IPS DF 6.9 (cell line): ENCODE data around the gene IGFL1.
"Not testable (repeated sequence)": the region's sequence is repeated elsewhere in the genome, so short reads cannot be mapped to it uniquely, and the experiment has no call there.

Experiments
- DNase-seq: peaks from one replicate; pipeline ENCODE4 v3.0.0-alpha.2; 2013; ENCODE audit warnings: low read depth, low spot score
- H3K27ac ChIP-seq: one replicate; pipeline ENCODE4 v1.5.1; 2013; ENCODE audit warnings: low read length, control low read depth
- H3K27me3 ChIP-seq: 2 replicates; pipeline ENCODE4 v1.6.1; 2013; ENCODE audit warnings: mild to moderate bottlenecking, low read length; ENCODE audit not compliant: control insufficient read depth, insufficient read depth
- H3K36me3 ChIP-seq: 2 replicates; pipeline ENCODE4 v1.6.1; 2013; ENCODE audit warnings: low read length; ENCODE audit not compliant: control insufficient read depth, insufficient read depth
- H3K4me1 ChIP-seq: 2 replicates; pipeline ENCODE4 v1.6.1; 2013; ENCODE audit warnings: low read length; ENCODE audit not compliant: control insufficient read depth, insufficient read depth
- H3K4me3 ChIP-seq: 2 replicates; pipeline ENCODE4 v1.5.1; 2013; ENCODE audit warnings: mild to moderate bottlenecking, low read length
- H3K9me3 ChIP-seq: 2 replicates; pipeline ENCODE4 v1.6.1; 2013; ENCODE audit warnings: low read length, inconsistent platforms; ENCODE audit not compliant: control insufficient read depth, insufficient read depth
- WGBS: extraction: QIAGEN DNeasy Blood & Tissue Kit; methylation state at CpG from one replicate; pipeline ENCODE4 v1.1.7; 2013; ENCODE audit warnings: mixed read lengths, missing lambda C conversion rate; ENCODE audit not compliant: insufficient read length, insufficient coverage; 5-methylcytosine and 5-hydroxymethylcytosine counted together

Gene IGFL1

GRCh38 chr19:46202872-46203860 lies 26.4 kb upstream of the IGFL1 start:
- H3K4me3 ChIP-seq, result no peak overlapping the region
- H3K36me3 ChIP-seq, result no peaks in the 10 kb centered on the region
- no CpG with 5 or more reads among the region's 8 CpGs for WGBS
- no peak overlapping the region for H3K27ac ChIP-seq
- no peaks in the 10 kb centered on the region for H3K4me1 ChIP-seq
- H3K9me3 ChIP-seq, result no peaks in the 10 kb centered on the region
- H3K27me3 ChIP-seq, result no peaks in the 10 kb centered on the region
- no peak for DNase-seq

DNA sequence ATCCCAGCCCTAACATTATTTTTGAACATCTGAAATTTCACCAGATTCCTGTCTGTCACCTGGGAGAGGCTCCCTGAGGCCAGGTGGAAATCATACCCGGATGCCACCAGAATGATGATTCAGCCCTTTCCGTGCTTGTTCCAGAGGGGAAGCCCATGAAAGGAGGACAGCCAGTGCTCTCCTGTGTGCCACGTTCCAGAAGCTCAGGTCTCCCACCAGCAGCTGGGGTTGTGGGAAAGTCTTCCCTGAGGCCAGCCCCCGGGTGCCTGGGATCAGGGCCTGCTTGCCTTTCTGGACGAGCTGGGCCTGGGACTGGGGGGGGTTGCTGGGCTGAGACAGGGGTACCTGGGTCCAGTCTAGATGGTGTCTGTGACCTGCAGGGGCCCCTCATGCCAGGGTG lies 25.5 kb upstream of the IGFL1 start:
- no CpG with 5 or more reads among the region's 5 CpGs for WGBS
- H3K27ac ChIP-seq, result no peak overlapping the region
- no peaks in the 10 kb centered on the region for H3K9me3 ChIP-seq
- no peaks in the 10 kb centered on the region for H3K4me1 ChIP-seq
- H3K36me3 ChIP-seq, result no peaks in the 10 kb centered on the region
- DNase-seq, result no peak
- H3K27me3 ChIP-seq, result no peaks in the 10 kb centered on the region
- H3K4me3 ChIP-seq, result no peak overlapping the region

GRCh38 chr19:46205183-46205984 lies 24.2 kb upstream of the IGFL1 start:
- no peak for DNase-seq

GRCh38 chr19:46206176-46206575 lies 23.4 kb upstream of the IGFL1 start:
- Histone ChIP-seq H3K36me3 (no peaks in the 10 kb centered on the region), H3K4me3 (no peak overlapping the region), H3K27me3 (no peaks in the 10 kb centered on the region), H3K9me3 (no peaks in the 10 kb centered on the region), H3K27ac (no peak overlapping the region), H3K4me1 (peaks cover 1% of the 10 kb centered on the region; the same call in 1 of the 2 replicates)
- DNase-seq, result no peak
- WGBS, result no CpG with 5 or more reads among the region's 5 CpGs

More at GRCh38 chr19:46205183-46205984, 24.2 kb upstream of the IGFL1 start:
- WGBS, result no CpG with 5 or more reads among the region's 6 CpGs
- H3K27me3 ChIP-seq, result no peaks in the 10 kb centered on the region
- H3K4me3 ChIP-seq, result no peak overlapping the region
- H3K9me3 ChIP-seq, result no peaks in the 10 kb centered on the region
- H3K27ac ChIP-seq, result no peak overlapping the region
- H3K36me3 ChIP-seq, result no peaks in the 10 kb centered on the region
- no peaks in the 10 kb centered on the region for H3K4me1 ChIP-seq

GRCh38 chr19:46206682-46207081 lies 22.9 kb upstream of the IGFL1 start:
- DNase-seq, result no peak
- H3K4me3 ChIP-seq, result no peak overlapping the region
- H3K4me1 ChIP-seq, result peaks cover 6% of the 10 kb centered on the region; the same call in 1 of the 2 replicates
- H3K9me3 ChIP-seq, result no peaks in the 10 kb centered on the region
- no CpG with 5 or more reads among the region's 3 CpGs for WGBS
- H3K27ac ChIP-seq, result no peak overlapping the region
- H3K27me3 ChIP-seq, result no peaks in the 10 kb centered on the region
- H3K36me3 ChIP-seq, result no peaks in the 10 kb centered on the region

GRCh38 chr19:46207858-46208257 lies 21.7 kb upstream of the IGFL1 start:
- H3K9me3 ChIP-seq, H3K27me3 ChIP-seq, H3K4me1 ChIP-seq, DNase-seq, H3K27ac ChIP-seq, H3K4me3 ChIP-seq, H3K36me3 ChIP-seq: not testable (repeated sequence)
- WGBS, result no CpG with 5 or more reads among the region's 8 CpGs

GRCh38 chr19:46209051-46209450 lies 20.5 kb upstream of the IGFL1 start:
- no peaks in the 10 kb centered on the region for H3K27me3 ChIP-seq
- no peak overlapping the region for H3K4me3 ChIP-seq
- peaks cover 7% of the 10 kb centered on the region; the same call in 1 of the 2 replicates for H3K4me1 ChIP-seq
- no peaks in the 10 kb centered on the region for H3K36me3 ChIP-seq
- H3K9me3 ChIP-seq, result no peaks in the 10 kb centered on the region
- no peak for DNase-seq
- H3K27ac ChIP-seq, result no peak overlapping the region
- no CpG with 5 or more reads among the region's 3 CpGs for WGBS

DNA sequence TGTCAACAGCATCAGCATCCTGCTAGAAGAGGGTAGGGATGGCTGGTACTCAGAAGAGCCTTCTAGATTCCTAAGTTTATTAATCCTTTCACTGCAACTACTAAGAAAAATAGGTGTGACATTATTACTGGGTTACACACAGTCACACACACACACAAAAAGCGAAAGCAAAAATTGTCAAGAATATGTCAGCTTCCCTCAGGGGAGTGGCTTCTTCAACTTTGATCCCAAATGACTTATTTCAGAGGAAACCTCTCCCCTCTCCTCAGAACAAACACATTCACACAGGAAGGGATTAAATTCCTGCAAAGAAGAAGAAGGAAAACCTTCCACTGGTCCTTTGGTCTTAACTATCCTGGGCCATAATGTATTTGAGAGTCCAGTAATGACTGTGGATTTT lies 20.1 kb upstream of the IGFL1 start:
- H3K4me1 ChIP-seq, result peaks cover 7% of the 10 kb centered on the region; the same call in 1 of the 2 replicates
- no CpG with 5 or more reads among the region's 1 CpG for WGBS
- no peak overlapping the region for H3K27ac ChIP-seq
- no peaks in the 10 kb centered on the region for H3K27me3 ChIP-seq
- no peaks in the 10 kb centered on the region for H3K36me3 ChIP-seq
- H3K9me3 ChIP-seq, result no peaks in the 10 kb centered on the region
- no peak overlapping the region for H3K4me3 ChIP-seq
- no peak for DNase-seq

GRCh38 chr19:46210669-46211068 lies 18.9 kb upstream of the IGFL1 start:
- no peak overlapping the region for H3K4me3 ChIP-seq

DNA sequence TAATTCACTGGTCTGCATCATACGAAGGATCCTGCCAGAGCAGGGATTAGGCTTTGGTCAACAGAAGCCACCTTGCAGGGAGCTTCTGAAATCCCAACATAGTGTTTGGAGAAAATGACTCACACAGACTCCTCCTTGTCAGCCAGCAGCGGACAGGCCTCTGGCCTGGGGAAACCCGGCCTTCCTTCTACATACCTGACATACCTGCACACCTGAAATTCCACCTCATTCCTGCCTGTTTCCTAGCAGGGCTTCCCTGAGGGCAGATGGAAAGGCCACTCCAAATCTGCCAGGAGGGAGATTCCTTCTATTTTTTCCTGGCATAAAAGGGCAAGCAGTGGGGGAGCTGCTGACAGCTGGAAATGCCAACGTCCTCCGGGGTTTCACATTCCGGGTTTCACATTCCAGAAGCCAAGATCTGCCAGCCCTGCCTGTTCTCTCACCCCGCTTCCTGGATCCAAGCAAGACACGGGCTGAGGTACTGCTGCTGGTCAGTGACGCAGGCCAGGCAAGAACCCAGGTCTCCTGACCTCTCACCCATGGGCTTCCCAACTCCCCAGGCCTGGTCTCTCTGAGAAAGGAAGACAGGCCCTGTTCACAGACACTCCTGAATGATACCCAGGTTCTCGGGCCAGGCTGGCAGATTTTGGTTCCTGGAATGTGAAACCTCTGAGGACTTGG lies 18.2 kb upstream of the IGFL1 start:
- Histone ChIP-seq H3K27ac (no peak overlapping the region), H3K4me3 (no peak overlapping the region), H3K4me1 (peaks cover 7% of the 10 kb centered on the region; the same call in 1 of the 2 replicates), H3K36me3 (no peaks in the 10 kb centered on the region), H3K9me3 (no peaks in the 10 kb centered on the region), H3K27me3 (no peaks in the 10 kb centered on the region)
- WGBS, result no CpG with 5 or more reads among the region's 10 CpGs
- DNase-seq, result no peak

More at GRCh38 chr19:46210669-46211068, 18.9 kb upstream of the IGFL1 start:
- no peak overlapping the region for H3K27ac ChIP-seq
- no peaks in the 10 kb centered on the region for H3K27me3 ChIP-seq
- H3K4me1 ChIP-seq, result peaks cover 7% of the 10 kb centered on the region; the same call in 1 of the 2 replicates
- no peaks in the 10 kb centered on the region for H3K9me3 ChIP-seq
- no peak for DNase-seq
- WGBS, result no CpG with 5 or more reads among the region's 1 CpG
- no peaks in the 10 kb centered on the region for H3K36me3 ChIP-seq
